GM23338 (cell line): ENCODE data around the gene CHD2. TPM values are rescaled to one million over a fixed set of nuclear protein-coding genes. Genes with fewer than 3 reads are reported as not detected.
A peak's percentile ranks its signal among the peaks of the same experiment; 100 is the strongest.

Experiments used
- ATAC-seq: fragments of 200-7000 bp; cut with Tn5 transposase; 3 replicates; pipeline ENCODE4 v1.9.1; 2020
- DNase-seq: peaks from one replicate; pipeline ENCODE4 v3.0.0-alpha.2; 2015; ENCODE audit warnings: low spot score
- H2AFZ ChIP-seq: fragments of 200-600 bp; sonication (generic); 2 replicates; pipeline ENCODE4 v1.8.0; 2016; ENCODE audit warnings: antibody characterized with exemption, mild to moderate bottlenecking, moderate library complexity
- H3F3A ChIP-seq: fragments of 200-600 bp; sonication (generic); replicated peaks from 2 replicates; pipeline ENCODE4 v1.8.0; 2017; ENCODE audit warnings: antibody characterized with exemption, mixed run types, low read depth
- H3K27ac ChIP-seq: fragments of 200-600 bp; sonication (generic); 2 replicates; pipeline ENCODE4 v1.6.1; 2016; ENCODE audit warnings: low read depth
- H3K27me3 ChIP-seq: fragments of 200-600 bp; sonication (generic); 2 replicates; pipeline ENCODE4 v1.8.0; 2016; ENCODE audit warnings: mild to moderate bottlenecking, mixed run types, moderate library complexity; ENCODE audit not compliant: insufficient read depth
- H3K36me3 ChIP-seq: fragments of 200-600 bp; sonication (generic); 2 replicates; pipeline ENCODE4 v1.8.0; 2016; ENCODE audit warnings: mild to moderate bottlenecking; ENCODE audit not compliant: insufficient read depth
- H3K4me1 ChIP-seq: fragments of 200-600 bp; sonication (generic); 2 replicates; pipeline ENCODE4 v1.8.0; 2016; ENCODE audit warnings: mild to moderate bottlenecking, moderate library complexity; ENCODE audit not compliant: insufficient read depth
- H3K4me2 ChIP-seq: fragments of 200-600 bp; sonication (generic); 2 replicates; pipeline ENCODE4 v1.7.1; 2017; ENCODE audit warnings: mixed run types
- H3K4me3 ChIP-seq: fragments of 200-600 bp; sonication (generic); 2 replicates; pipeline ENCODE4 v1.6.1; 2016; ENCODE audit warnings: mixed run types
- H3K79me2 ChIP-seq: fragments of 200-600 bp; sonication (generic); replicated peaks from 2 replicates; pipeline ENCODE4 v1.8.0; 2017; ENCODE audit warnings: mild to moderate bottlenecking; ENCODE audit not compliant: insufficient read depth
- H3K9me2 ChIP-seq: fragments of 200-600 bp; sonication (generic); 2 replicates; pipeline ENCODE4 v1.8.0; 2017; ENCODE audit not compliant: insufficient read depth
- H4K20me1 ChIP-seq: fragments of 200-600 bp; sonication (generic); replicated peaks from 2 replicates; pipeline ENCODE4 v1.8.0; 2017; ENCODE audit warnings: mild to moderate bottlenecking; ENCODE audit not compliant: insufficient read depth
- H3K27ac Mint-ChIP-seq: 2 replicates; pipeline ENCODE4 v1.8.0; 2020; ENCODE audit warnings: inconsistent platforms, mild to moderate bottlenecking, moderate library complexity, mixed read lengths
- H3K27me3 Mint-ChIP-seq: 3 replicates; pipeline ENCODE4 v1.8.0; 2022; ENCODE audit warnings: low read depth, mild to moderate bottlenecking, moderate library complexity, mixed read lengths, inconsistent platforms; ENCODE audit not compliant: insufficient read depth, poor library complexity
- H3K36me3 Mint-ChIP-seq: 3 replicates; pipeline ENCODE4 v1.8.0; 2021; ENCODE audit warnings: low read depth, mild to moderate bottlenecking, inconsistent platforms, moderate library complexity, mixed read lengths
- H3K4me1 Mint-ChIP-seq: 3 replicates; pipeline ENCODE4 v1.8.0; 2020; ENCODE audit warnings: mild to moderate bottlenecking, inconsistent platforms, mixed read lengths
- H3K4me3 Mint-ChIP-seq: 3 replicates; pipeline ENCODE4 v1.8.0; 2021; ENCODE audit warnings: moderate library complexity, mild to moderate bottlenecking, inconsistent platforms, mixed read lengths
- H3K9me3 Mint-ChIP-seq: 3 replicates; pipeline ENCODE4 v1.8.0; 2020; ENCODE audit warnings: moderate library complexity, mild to moderate bottlenecking, inconsistent platforms, mixed read lengths
- CREB1 ChIP-seq: fragments of 250-450 bp; sonication (Bioruptor Pico); IDR thresholded peaks from 2 replicates; pipeline ENCODE4 v1.5.0; 2020; ENCODE audit warnings: low read depth, mild to moderate bottlenecking, moderate library complexity
- EZH2 ChIP-seq: fragments of 200-600 bp; sonication (generic); IDR thresholded peaks from one replicate; pipeline ENCODE4 v1.8.0; 2017; ENCODE audit warnings: antibody characterized with exemption, mild to moderate bottlenecking, low read depth; ENCODE audit not compliant: unreplicated experiment
- EZH2phosphoT487 ChIP-seq: fragments of 200-600 bp; sonication (generic); IDR thresholded peaks from one replicate; pipeline ENCODE4 v1.8.1; 2018; ENCODE audit warnings: antibody characterized with exemption; ENCODE audit not compliant: unreplicated experiment
- JUNB ChIP-seq: IDR thresholded peaks from one replicate; pipeline ENCODE4 v1.6.1; 2016; ENCODE audit warnings: antibody characterized with exemption; ENCODE audit not compliant: unreplicated experiment
- NANOG ChIP-seq: IDR thresholded peaks from 2 replicates; pipeline ENCODE4 v1.6.1; 2016; ENCODE audit warnings: antibody characterized with exemption, borderline replicate concordance
- POLR2AphosphoS5 ChIP-seq: IDR thresholded peaks from 2 replicates; pipeline ENCODE4 v1.6.1; 2016; ENCODE audit warnings: antibody characterized with exemption, low read depth
- STAT1 ChIP-seq: IDR thresholded peaks from one replicate; pipeline ENCODE4 v1.6.1; 2016; ENCODE audit warnings: antibody characterized with exemption; ENCODE audit not compliant: unreplicated experiment
- ZNF114 ChIP-seq: fragments of 250-450 bp; sonication (Bioruptor Pico); IDR thresholded peaks from 2 replicates; pipeline ENCODE4 v1.5.0; 2020; ENCODE audit warnings: mild to moderate bottlenecking, moderate library complexity
- ZNF331 ChIP-seq: fragments of 250-450 bp; sonication (Bioruptor Pico); IDR thresholded peaks from 2 replicates; pipeline ENCODE4 v1.5.0; 2020; ENCODE audit warnings: low read depth, mild to moderate bottlenecking, moderate library complexity
- ZNF462 ChIP-seq: fragments of 250-450 bp; sonication (Bioruptor Pico); IDR thresholded peaks from 2 replicates; pipeline ENCODE4 v1.5.0; 2020; ENCODE audit warnings: mild to moderate bottlenecking, moderate library complexity
- polyA plus RNA-seq: library from polyadenylated mRNA; unstranded; fragments of >200 nt; fragmentation: Nextera tagmentation; extraction: Ambion mirVana; gene quantifications from 2 replicates; pipeline ENCODE4 v1.2.1, GENCODE V29; 2016
- total RNA-seq: library from RNA; depleted of rRNA; stranded (reverse); fragments of >200 nt; shearing (Covaris generic); gene quantifications from 2 replicates; pipeline ENCODE4 v1.2.3, GENCODE V29; 2014
- TF ChIP-seq, protein P1 (sequence below), 2 experiments: fragments of 200-600 bp in 1 of 2; sonication (generic) in 1 of 2; conservative IDR thresholded peaks; 2 replicates each; pipeline versions ENCODE4 v1.5.1 to v1.6.1; 2016 to 2017; ENCODE audit warnings: antibody characterized with exemption in 2 of 2, low read depth in 2 of 2, mild to moderate bottlenecking in 2 of 2, moderate library complexity in 1 of 2
- TF ChIP-seq, protein P2 (sequence below): IDR thresholded peaks from one replicate; pipeline ENCODE4 v1.6.1; 2018; ENCODE audit warnings: antibody characterized with exemption; ENCODE audit not compliant: unreplicated experiment
- TF ChIP-seq, protein P3 (sequence below): IDR thresholded peaks from 2 replicates; pipeline ENCODE4 v1.6.1; 2016; ENCODE audit warnings: antibody characterized with exemption

CHD2 gene
- total and polyA plus RNA-seq, 2 experiments from 2014 or later = 119 to 130 TPM

- TF ChIP-seq, protein P1, sequence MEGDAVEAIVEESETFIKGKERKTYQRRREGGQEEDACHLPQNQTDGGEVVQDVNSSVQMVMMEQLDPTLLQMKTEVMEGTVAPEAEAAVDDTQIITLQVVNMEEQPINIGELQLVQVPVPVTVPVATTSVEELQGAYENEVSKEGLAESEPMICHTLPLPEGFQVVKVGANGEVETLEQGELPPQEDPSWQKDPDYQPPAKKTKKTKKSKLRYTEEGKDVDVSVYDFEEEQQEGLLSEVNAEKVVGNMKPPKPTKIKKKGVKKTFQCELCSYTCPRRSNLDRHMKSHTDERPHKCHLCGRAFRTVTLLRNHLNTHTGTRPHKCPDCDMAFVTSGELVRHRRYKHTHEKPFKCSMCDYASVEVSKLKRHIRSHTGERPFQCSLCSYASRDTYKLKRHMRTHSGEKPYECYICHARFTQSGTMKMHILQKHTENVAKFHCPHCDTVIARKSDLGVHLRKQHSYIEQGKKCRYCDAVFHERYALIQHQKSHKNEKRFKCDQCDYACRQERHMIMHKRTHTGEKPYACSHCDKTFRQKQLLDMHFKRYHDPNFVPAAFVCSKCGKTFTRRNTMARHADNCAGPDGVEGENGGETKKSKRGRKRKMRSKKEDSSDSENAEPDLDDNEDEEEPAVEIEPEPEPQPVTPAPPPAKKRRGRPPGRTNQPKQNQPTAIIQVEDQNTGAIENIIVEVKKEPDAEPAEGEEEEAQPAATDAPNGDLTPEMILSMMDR (conservative IDR thresholded peaks at IDR 0.05; ENCODE audit: low read depth in 2 of 2) = no peak
- TF ChIP-seq JUNB (no peak), ZNF114 (CRISPR knock-in tag) (no peak), STAT1 (no peak), EZH2 (no peak), EZH2phosphoT487 (no peak), CREB1 (no peak), ZNF462 (no peak), NANOG (no peak), ZNF331 (no peak), POLR2AphosphoS5 (no peak)
- TF ChIP-seq, protein P2, sequence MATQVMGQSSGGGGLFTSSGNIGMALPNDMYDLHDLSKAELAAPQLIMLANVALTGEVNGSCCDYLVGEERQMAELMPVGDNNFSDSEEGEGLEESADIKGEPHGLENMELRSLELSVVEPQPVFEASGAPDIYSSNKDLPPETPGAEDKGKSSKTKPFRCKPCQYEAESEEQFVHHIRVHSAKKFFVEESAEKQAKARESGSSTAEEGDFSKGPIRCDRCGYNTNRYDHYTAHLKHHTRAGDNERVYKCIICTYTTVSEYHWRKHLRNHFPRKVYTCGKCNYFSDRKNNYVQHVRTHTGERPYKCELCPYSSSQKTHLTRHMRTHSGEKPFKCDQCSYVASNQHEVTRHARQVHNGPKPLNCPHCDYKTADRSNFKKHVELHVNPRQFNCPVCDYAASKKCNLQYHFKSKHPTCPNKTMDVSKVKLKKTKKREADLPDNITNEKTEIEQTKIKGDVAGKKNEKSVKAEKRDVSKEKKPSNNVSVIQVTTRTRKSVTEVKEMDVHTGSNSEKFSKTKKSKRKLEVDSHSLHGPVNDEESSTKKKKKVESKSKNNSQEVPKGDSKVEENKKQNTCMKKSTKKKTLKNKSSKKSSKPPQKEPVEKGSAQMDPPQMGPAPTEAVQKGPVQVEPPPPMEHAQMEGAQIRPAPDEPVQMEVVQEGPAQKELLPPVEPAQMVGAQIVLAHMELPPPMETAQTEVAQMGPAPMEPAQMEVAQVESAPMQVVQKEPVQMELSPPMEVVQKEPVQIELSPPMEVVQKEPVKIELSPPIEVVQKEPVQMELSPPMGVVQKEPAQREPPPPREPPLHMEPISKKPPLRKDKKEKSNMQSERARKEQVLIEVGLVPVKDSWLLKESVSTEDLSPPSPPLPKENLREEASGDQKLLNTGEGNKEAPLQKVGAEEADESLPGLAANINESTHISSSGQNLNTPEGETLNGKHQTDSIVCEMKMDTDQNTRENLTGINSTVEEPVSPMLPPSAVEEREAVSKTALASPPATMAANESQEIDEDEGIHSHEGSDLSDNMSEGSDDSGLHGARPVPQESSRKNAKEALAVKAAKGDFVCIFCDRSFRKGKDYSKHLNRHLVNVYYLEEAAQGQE = no peak
- TF ChIP-seq, protein P3, sequence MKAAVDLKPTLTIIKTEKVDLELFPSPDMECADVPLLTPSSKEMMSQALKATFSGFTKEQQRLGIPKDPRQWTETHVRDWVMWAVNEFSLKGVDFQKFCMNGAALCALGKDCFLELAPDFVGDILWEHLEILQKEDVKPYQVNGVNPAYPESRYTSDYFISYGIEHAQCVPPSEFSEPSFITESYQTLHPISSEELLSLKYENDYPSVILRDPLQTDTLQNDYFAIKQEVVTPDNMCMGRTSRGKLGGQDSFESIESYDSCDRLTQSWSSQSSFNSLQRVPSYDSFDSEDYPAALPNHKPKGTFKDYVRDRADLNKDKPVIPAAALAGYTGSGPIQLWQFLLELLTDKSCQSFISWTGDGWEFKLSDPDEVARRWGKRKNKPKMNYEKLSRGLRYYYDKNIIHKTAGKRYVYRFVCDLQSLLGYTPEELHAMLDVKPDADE = no peak
- Mint-ChIP-seq H3K27ac (peak overlapping the region; percentile 45), H3K9me3 (peaks cover 2% of the 10 kb centered on the region; the same call in 1 of the 3 replicates), H3K4me3 (peak overlapping the region; percentile 98; the same call in 2 of the 3 replicates), H3K36me3 (peaks cover 84% of the 10 kb centered on the region), H3K4me1 (peaks cover 28% of the 10 kb centered on the region), H3K27me3 (peaks cover 24% of the 10 kb centered on the region)
- H3K27ac ChIP-seq = no peak overlapping the region
- H3K27me3 ChIP-seq = no peaks in the 10 kb centered on the region
- H3K79me2 ChIP-seq = peaks cover 89% of the 10 kb centered on the region
- H4K20me1 ChIP-seq = peaks cover 9% of the 10 kb centered on the region
- H3K4me3 ChIP-seq = no peak overlapping the region
- peaks cover 28% of the 10 kb centered on the region for H3K36me3 ChIP-seq
- H3K4me2 ChIP-seq = no peak overlapping the region
- ATAC-seq (no peak), DNase-seq (no peak)
- peaks cover 10% of the 10 kb centered on the region; the same call in 1 of the 2 replicates for H3K4me1 ChIP-seq
- H2AFZ ChIP-seq = no peak overlapping the region
- no peaks in the 10 kb centered on the region for H3F3A ChIP-seq
- no peaks in the 10 kb centered on the region for H3K9me2 ChIP-seq
Measured at GRCh38 chr15:92886815-92887214, 13.3 kb upstream of the CHD2 start.
